Skin epidermis (tissue), 12 donors: ENCODE results near the gene ACTR3.
A peak's percentile ranks its signal among the peaks of the same experiment; 100 is the strongest.

Source experiments
- H3K27ac ChIP-seq, 21 experiments: fragments of 200-600 bp; sonication (generic) in 11 of 21; one replicate each; pipeline ENCODE4 v1.5.0; 2020; ENCODE audit warnings: mild to moderate bottlenecking in 3 of 21, inconsistent platforms in 2 of 21, moderate library complexity in 2 of 21
- H3K4me3 ChIP-seq, 7 experiments: fragments of 200-600 bp; sonication (generic) in 2 of 7; one replicate each; pipeline ENCODE4 v1.5.0; 2020; ENCODE audit warnings: inconsistent platforms in 2 of 7, mild to moderate bottlenecking in 2 of 7, moderate library complexity in 1 of 7

ACTR3 gene

GRCh38 chr2:113979191-113980128 lies 89.6 kb downstream of the ACTR3 start:
- H3K4me3 ChIP-seq: no peak overlapping the region
- H3K27ac ChIP-seq: peak overlapping the region in 1 of 21 experiments; percentile 40

GRCh38 chr2:113980946-113981345 lies 91.1 kb downstream of the ACTR3 start:
- H3K4me3 ChIP-seq: no peak overlapping the region
- H3K27ac ChIP-seq: no peak overlapping the region

DNA sequence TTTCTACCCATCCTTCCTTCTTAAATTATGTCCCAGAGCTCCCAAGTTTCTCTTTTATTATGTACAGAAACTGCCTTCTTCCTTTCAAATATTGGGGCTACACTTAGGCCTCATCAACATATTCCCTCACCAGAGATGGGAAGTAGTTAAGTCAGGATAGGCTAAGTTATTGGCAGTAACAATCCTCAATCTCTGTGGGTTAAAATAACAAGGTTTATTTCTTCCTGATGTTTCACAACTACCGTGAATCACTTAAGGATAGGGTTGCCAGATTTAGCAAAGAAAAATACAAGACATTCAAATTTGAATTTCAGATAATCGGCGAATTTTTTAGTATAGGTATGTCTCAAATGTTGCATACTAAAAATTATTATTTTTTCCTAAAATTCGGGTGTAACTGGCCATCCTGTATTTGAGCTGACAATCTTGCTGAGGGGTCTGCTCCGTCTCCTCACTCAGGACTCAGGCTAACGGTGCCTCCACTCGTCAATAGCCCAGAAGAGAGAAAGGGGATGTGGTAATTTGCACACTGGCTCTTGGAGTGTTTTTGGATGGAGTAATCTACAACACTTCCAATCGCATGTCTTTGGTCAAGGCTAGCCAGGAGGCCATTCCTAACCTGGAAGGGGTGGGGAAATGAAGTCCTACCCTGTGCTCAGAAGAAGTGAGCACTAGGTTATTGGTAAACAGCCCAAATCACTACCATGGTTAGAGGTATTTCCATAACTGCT lies 91.7 kb downstream of the ACTR3 start:
- Histone ChIP-seq H3K4me3 (no peak overlapping the region), H3K27ac (no peak overlapping the region)

DNA sequence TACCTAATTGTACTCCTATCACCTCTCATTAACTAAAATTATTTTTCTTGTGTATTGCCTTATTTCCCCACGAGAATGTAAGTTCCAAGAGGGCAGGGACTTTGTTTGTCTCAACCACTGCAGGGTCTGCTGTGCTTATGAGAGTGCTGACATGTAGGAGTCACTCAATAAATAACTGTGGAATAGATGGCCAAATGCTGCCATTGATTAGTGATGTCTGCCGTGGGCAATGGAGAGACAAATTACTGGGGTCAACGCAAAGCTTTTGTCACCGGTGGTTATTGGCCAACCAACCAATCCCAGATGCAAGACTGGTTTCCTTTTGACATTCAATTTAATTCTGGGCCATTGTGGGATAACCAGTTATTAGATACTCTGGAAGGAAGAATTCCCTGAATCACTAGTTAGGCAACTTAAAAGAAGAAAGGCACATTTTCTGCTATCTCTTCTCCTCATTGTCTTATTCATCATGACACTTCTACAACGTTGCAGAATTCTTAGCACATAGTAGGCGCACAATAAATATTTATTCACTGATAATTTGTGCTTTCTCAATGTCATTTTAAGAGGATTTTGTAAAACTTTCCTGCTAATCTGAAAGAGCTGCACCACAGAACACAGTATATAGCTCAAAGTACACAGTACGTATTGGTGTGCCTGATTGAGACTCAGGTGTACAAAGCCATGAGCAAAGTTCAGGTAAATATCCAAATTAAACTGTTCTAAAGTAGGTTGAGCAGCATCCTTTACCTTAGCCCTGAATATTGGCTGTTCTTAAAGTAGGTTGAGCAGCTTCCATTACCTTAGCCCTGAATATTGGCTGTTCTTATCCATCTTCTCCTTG lies 95.9 kb downstream of the ACTR3 start:
- Histone ChIP-seq H3K4me3 (no peak overlapping the region), H3K27ac (no peak overlapping the region)

DNA sequence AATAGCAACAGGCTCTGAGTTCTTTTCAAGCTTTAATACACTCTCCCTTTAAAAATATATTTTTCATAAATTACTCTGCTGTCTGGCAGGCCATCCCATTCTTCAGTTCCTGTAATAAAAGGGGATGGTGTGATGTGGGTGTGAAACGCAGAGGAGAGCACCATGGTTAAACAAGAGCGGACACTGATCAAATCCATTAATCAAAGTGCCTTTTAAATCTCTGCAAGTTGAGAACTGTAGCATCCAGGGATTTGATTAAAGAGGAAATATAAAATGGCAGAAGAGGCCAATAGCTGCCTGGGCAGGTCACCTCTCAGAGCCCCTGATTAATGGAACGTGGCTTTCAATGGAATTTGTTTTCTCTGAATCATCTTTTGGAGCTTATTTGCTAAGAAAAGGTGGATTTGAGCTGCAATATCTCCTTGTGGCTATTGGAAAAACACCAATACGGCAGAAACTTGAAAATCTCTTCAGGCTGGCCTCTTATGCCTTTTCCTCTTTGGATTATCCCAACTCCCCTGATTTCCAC lies 96.9 kb downstream of the ACTR3 start:
- H3K4me3 ChIP-seq: no peak overlapping the region
- no peak overlapping the region for H3K27ac ChIP-seq

DNA sequence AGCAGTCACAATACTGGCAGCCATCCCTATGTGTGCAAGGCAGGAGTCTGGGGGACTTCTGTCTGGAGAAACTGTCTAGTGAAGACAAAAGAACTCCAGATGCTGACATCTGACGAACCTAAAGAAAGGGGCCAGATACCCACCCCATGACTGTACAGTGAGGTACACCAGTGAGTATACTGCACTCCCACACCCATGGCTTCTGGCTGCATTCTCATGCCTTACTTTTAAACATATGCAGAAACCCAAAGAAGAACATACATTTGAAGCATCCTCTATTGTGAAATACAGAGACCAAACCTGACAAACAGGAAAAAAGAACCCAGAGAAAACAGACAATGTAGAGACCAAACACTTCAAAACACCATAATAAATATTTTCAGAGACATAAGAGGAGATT lies 102.2 kb downstream of the ACTR3 start:
- no peak overlapping the region for H3K4me3 ChIP-seq
- H3K27ac ChIP-seq: peak overlapping the region in 2 of 21 experiments; percentile 8 to 57

GRCh38 chr2:113996671-113997594 lies 107.0 kb downstream of the ACTR3 start:
- Histone ChIP-seq H3K27ac (no peak overlapping the region), H3K4me3 (no peak overlapping the region)

GRCh38 chr2:114001152-114001551 lies 111.3 kb downstream of the ACTR3 start:
- no peak overlapping the region for H3K27ac ChIP-seq
- H3K4me3 ChIP-seq: no peak overlapping the region

DNA sequence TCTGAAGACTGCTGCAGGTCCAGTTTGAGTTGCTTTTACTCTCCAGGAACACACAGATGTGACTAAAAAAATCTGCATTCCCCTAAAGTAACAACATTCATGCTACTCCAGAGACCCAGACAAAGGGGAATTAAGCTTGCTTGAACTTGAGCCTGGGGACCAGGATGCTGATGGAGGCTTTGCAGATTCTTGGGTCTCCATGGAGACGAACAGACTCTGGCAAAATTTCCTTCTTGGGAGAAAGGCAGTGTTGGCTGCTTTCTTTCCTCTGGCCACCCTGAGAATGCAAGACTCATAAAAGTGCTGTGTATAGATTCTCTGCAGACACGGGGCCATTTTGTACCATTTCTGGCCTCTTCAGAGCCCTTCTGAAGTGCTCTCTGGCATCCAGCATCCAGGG lies 112.0 kb downstream of the ACTR3 start:
- Histone ChIP-seq H3K27ac (no peak overlapping the region), H3K4me3 (no peak overlapping the region)

GRCh38 chr2:114005110-114005783 lies 115.4 kb downstream of the ACTR3 start:
- Histone ChIP-seq H3K4me3 (no peak overlapping the region), H3K27ac (no peak overlapping the region)

- Histone ChIP-seq H3K4me3 (no peak overlapping the region), H3K27ac (no peak overlapping the region)
These were observed 116.6 kb downstream of the ACTR3 start for GRCh38 chr2:114006460-114006859.

- Histone ChIP-seq H3K4me3 (no peak overlapping the region), H3K27ac (no peak overlapping the region)
These were observed 117.5 kb downstream of the ACTR3 start for GRCh38 chr2:114007436-114007835.

GRCh38 chr2:114008720-114009119 lies 118.8 kb downstream of the ACTR3 start:
- Histone ChIP-seq H3K4me3 (no peak overlapping the region), H3K27ac (no peak overlapping the region)

DNA sequence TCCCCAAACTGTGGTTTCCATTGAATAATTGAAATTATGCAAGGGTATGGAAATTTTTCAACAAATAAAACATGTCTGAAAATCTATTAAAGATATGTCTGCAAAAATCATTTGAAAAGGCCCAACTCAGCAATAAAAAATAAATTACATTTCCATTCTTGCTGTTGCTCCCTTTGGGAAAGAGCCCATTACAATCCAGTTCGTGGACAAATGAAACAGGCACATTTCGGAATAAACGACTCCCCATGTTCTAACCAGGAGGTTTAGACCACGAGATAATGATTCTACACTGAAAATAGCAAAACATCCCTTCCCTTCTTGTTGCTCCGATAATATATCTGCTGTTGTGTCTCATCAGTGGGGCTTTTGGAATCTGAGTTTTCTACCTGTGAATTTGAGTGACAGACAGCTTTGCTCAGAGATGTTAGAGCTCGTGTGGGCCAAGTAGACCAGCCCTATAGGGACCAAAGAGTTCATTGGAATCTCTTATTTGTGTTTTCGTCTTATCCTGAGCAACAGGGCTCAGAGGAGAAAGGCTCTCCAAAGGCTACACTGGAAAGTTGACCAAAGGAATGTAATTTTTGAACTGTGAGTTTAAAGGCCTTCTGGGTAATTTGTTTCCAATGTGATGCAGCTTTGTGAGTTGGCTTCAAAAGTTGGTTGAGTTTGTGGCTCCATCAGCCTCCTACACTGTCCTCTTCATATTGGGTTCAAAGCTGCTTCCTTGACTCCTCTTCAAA lies 119.5 kb downstream of the ACTR3 start:
- Histone ChIP-seq H3K27ac (no peak overlapping the region), H3K4me3 (no peak overlapping the region)

DNA sequence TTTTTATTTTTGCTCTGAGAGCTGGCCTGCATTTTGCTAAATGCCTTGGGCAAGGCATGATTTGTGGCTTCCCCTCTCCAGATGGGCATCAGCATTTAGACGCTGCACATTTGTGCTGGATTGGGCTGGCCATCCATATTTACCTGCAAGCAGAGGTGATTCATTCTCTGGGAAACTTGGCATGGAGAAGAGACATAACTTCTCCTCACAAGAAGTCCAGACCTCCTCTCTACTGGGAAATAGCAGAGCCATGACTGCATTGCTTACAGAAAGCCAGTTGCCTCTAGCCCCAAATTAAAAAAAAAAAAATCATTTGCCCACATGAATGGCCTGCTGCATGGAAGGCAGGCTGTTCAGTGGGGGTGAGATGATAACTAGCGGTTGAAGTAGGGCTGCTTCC lies 120.1 kb downstream of the ACTR3 start:
- no peak overlapping the region for H3K27ac ChIP-seq
- H3K4me3 ChIP-seq: no peak overlapping the region

GRCh38 chr2:114011713-114012112 lies 121.8 kb downstream of the ACTR3 start:
- Histone ChIP-seq H3K4me3 (no peak overlapping the region), H3K27ac (no peak overlapping the region)
